HG03060 (cell line): Measurements from ENCODE around the gene MALRD1.

Experiments used
- ATAC-seq: cut with Tn5 transposase; IDR thresholded peaks from one replicate; pipeline ENCODE4 v1.9.1; 2021; ENCODE audit warnings: low read depth, moderate number of reproducible peaks; ENCODE audit not compliant: unreplicated experiment

The MALRD1 gene

GRCh38 chr10:19329475-19329874 is 280.9 kb downstream of the MALRD1 start:
- no peak for ATAC-seq

DNA sequence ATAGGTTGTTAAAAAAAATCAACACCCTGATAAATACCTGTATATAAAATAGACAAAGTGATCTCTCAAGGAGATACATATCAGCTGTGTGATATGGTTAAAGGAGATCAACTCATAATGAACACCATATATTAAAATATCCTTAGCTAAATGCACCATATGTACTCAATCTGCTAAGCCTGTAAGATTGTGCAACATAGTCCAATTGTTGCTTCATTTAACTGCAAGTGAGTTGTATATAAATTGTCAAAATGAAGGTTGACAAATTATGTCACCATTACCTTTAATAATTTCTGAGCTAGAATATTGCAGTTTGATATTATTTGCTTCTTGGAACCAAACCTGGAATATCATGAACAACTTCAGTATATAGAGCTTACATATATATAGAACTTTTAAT is 283.7 kb downstream of the MALRD1 start:
- no peak for ATAC-seq

DNA sequence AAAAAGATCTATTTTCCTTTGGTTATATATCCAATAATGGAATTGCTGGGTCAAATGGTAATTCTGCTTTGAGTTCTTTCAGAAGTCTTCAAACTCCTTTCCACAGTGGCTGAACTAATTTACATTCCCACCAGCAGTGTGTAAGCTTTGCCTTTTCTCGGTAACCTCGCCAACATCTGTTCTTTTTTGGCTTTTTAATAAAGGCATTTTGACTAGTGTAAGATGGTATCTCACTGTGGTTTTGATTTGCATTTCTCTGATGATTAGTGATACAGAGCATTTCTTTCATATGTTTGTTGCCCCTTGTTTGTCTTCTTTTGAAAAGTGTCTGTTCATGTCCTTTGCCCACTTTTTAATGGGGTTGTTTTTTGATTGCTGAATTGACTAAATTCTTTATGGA is 285.0 kb downstream of the MALRD1 start:
- no peak for ATAC-seq

DNA sequence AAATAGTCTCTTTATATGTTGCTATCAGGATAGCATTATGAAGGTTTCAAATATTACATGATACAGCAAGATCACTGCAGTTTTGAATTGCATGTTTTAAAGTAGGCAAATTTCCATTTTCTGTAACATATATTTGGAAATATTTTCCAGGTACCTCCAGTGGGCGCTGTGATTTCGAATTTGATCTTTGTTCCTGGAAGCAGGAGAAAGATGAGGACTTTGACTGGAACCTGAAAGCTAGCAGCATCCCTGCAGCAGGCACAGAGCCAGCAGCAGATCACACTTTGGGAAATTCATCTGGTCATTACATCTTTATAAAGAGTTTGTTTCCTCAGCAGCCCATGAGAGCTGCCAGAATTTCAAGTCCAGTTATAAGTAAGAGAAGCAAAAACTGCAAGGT is 299.0 kb downstream of the MALRD1 start:
- no peak for ATAC-seq

- ATAC-seq, result no peak
These were observed 318.6 kb downstream of the MALRD1 start for GRCh38 chr10:19367176-19367575.

- no peak for ATAC-seq
These were observed 325.4 kb downstream of the MALRD1 start for GRCh38 chr10:19373988-19374387.

- no peak for ATAC-seq
These were observed 337.3 kb downstream of the MALRD1 start for GRCh38 chr10:19385846-19386450.

- ATAC-seq, result no peak
These were observed 360.3 kb downstream of the MALRD1 start for GRCh38 chr10:19408924-19409323.

- ATAC-seq, result no peak
These were observed 362.5 kb downstream of the MALRD1 start for GRCh38 chr10:19411119-19411518.

DNA sequence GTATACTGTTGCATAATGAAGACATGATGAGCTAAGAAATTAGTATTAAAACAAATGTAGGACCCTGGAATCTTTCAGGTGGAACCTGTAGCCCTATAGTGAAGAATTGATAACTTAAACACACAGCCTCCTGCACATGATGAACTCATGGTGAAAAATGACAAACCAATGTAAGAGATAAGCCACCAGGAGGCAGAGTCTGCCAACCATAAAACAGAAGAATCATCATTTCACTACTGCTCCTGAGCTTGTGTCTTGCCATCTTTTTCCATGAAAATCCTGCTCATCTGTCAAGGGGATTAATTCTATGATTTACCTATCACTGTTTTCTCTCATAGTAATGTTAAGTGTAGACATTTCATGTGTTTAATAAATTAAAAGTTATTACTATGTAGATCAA is 363.9 kb downstream of the MALRD1 start:
- ATAC-seq, result no peak

DNA sequence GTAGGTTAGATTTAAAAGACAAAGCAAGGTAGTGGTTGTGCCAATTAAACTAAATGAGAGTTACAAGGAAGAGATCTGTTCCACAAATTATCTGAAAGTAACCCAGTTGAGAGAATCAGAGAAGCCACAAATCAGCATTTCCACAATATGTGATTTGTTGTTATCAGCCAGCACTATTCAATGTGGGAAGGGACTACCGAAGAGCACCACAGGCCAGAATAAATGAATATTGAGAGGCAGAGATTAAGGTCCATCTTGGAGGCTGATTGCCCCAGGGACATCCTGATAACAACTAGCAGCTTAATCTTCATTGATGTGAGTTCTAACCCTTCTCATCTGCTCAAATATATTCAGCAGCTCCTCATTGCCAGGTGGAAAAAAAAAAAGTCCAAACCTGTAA is 367.6 kb downstream of the MALRD1 start:
- no peak for ATAC-seq

GRCh38 chr10:19417740-19418139 is 369.1 kb downstream of the MALRD1 start:
- ATAC-seq, result no peak

- ATAC-seq, result no peak
These were observed 373.1 kb downstream of the MALRD1 start for GRCh38 chr10:19421674-19422073.

GRCh38 chr10:19426034-19426433 is 377.4 kb downstream of the MALRD1 start:
- no peak for ATAC-seq

DNA sequence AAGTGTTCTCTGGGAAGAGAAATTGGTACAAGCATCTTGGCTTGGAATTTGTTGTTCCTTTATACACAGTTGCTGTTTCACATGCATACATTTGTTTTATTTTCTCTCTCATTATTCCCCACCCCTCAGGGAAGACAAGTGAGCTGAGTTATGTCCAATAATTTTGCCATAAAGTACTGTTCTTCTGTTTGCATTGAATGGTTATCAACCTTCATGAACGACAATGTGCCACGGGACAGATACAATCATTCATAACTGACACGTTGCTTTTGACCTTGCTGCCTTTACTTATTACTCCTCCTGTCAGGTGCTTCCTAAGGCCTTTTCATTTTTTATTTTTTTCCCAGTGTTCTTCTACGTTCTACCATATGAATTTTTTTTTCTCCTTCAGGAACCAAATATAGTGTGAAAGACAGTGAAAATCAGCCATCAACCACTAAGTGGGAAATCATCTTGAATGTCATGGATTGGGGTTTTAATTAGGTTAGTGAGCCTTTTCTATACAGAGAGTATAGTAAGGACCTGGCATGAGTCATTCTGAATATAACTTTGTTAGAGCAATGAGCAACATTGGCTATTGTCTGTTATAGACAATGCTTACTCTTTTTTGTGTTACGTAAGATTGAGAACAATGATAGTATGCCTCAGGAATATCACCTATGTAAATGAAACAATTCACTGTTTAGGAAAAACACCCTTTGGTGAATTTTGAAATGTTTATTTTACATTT is 383.2 kb downstream of the MALRD1 start:
- no peak for ATAC-seq

DNA sequence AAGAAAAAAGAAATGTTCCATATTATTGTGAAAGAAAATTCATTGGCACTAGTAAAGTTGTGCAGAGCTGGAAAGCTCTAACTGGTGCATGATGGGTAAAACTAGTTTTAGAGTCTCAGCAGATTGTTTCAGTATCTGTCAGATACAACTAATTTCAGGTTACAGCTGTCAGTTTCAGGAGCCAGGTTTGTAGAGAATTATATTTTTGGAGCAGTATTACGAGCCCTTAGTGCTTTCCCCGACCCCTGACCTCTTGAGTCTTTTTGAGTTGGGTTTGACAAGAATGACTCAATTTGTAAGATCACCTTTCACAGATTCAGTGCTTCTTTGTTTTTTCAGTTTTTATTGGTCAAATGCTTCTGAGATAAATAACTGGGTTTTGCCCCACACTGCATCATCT is 401.3 kb downstream of the MALRD1 start:
- no peak for ATAC-seq

GRCh38 chr10:19451356-19451755 is 402.8 kb downstream of the MALRD1 start:
- ATAC-seq, result no peak

DNA sequence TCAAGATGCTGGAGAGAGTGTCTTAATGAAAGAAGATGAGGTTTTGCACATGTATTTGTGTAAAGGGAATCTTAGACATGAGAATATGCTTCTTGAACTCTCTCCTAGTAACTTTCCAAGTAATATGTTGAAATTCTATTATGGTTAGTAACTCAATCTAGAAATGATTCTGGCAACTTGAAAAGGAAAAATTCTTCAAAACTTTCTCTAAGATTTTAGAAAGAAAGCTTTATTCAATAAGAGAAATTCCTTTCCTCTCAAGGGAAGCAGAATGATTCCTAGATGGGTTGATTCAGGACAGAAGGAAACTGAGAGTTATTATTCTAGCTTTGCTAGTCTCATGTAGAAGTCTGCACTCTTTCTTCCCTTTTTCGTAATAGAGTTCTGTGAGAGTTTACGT is 403.3 kb downstream of the MALRD1 start:
- ATAC-seq, result no peak

DNA sequence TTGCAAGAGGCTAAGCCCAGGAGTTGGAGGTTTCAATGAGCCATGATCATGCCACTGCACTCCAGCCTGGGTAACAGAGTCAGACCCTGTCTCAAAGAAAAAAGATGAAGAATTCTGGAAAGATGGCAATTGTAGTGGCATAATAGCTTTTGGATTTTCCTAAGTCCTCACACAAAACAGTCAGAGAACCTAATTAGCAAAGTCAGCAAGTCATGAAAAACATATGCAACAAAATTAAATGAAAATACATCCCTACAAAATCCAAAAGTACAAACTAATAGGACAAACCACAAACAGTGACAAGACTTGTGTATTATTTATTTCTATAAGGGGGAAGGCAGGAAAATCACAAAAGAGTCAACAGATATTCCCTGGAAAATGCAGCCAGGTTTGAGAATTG is 405.4 kb downstream of the MALRD1 start:
- ATAC-seq, result no peak

GRCh38 chr10:19461588-19461987 is 413.0 kb downstream of the MALRD1 start:
- no peak for ATAC-seq

GRCh38 chr10:19466709-19467108 is 418.1 kb downstream of the MALRD1 start:
- ATAC-seq, result no peak

DNA sequence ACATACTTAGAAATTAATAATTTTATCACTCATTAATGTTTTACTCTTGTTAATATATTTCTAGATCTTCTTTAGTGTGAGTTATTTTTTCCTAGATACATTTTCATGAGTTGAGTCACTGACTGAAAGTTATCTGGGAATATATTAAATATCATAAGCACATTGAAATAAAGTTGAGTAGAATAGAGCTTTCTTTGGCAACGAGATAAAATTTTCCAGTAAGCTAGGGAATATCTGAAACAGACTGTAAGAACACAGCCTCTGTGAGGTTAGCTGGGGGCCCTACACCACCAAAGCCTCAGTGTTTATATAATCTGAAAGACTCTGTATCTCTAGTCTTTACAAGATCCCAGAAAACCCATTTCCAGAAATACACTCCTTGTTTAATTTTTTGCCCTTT is 419.8 kb downstream of the MALRD1 start:
- no peak for ATAC-seq
